B cell (primary cell): ENCODE measurements around the gene SLC25A26. TPM values are rescaled to one million over a fixed set of nuclear protein-coding genes. Genes with fewer than 3 reads are reported as not detected.
"Not testable (repeated sequence)": the region's sequence is repeated elsewhere in the genome, so short reads cannot be mapped to it uniquely, and the experiment has no call there.

Experiments used
- ATAC-seq: fragments of 200-7000 bp; cut with Tn5 transposase; one replicate; pipeline ENCODE4 v1.10.0; 2021; ENCODE audit warnings: low read depth, mild to moderate bottlenecking, moderate number of reproducible peaks, moderate library complexity
- CTCF ChIA-PET: fragments of 350-600 bp; sonication (Branson Sonifier 250); formaldehyde crosslinking; loops from one replicate; lab custom pipeline; 2021; ENCODE audit warnings: antibody characterized with exemption, inconsistent platforms; lab: Charles Lee
- POLR2A ChIA-PET: fragments of 350-600 bp; sonication (Branson Sonifier 250); formaldehyde crosslinking; loops from one replicate; lab custom pipeline; 2021; ENCODE audit warnings: antibody characterized with exemption; lab: Charles Lee
- DNase-seq: peaks from one replicate; pipeline ENCODE4 v3.0.0; 2013
- H2AFZ ChIP-seq: 2 replicates; pipeline ENCODE4 v1.6.1; 2012; ENCODE audit warnings: mild to moderate bottlenecking, low read depth, low read length; ENCODE audit not compliant: insufficient read depth, poor library complexity, severe bottlenecking
- H3K27ac ChIP-seq, 2 donors: 1 replicate in 1 of 2; 2 replicates in 1 of 2; pipeline ENCODE4 v1.5.1; 2012 to 2013; ENCODE audit warnings: low read length in 2 of 2, mild to moderate bottlenecking in 2 of 2, moderate library complexity in 1 of 2
- H3K27me3 ChIP-seq, 4 experiments: fragments of 200-600 bp in 1 of 4; sonication (generic) in 1 of 4; replicated peaks in 1 of 4; 1 replicate in 2 of 4; 2 replicates in 2 of 4; pipeline versions ENCODE4 v1.6.1 to v1.7.0; 2013 to 2016; ENCODE audit warnings: low read length in 3 of 4, mild to moderate bottlenecking in 2 of 4, mixed read lengths in 1 of 4, moderate library complexity in 1 of 4; ENCODE audit not compliant: insufficient read depth in 4 of 4, control insufficient read depth in 3 of 4; ENCODE audit errors: control extremely low read depth in 1 of 4
- H3K36me3 ChIP-seq, 2 experiments: replicated peaks in 1 of 2; 1 replicate in 1 of 2; 2 replicates in 1 of 2; pipeline versions ENCODE4 v1.6.1 to v1.7.1; 2013; ENCODE audit warnings: low read length in 1 of 2; ENCODE audit not compliant: insufficient read depth in 2 of 2, control insufficient read depth in 1 of 2; ENCODE audit errors: control extremely low read depth in 1 of 2, extremely low read depth in 1 of 2
- H3K4me1 ChIP-seq, 2 donors: fragments of 200-600 bp in 1 of 2; sonication (generic) in 1 of 2; 1 replicate in 1 of 2; 2 replicates in 1 of 2; pipeline versions ENCODE4 v1.5.1 to v1.6.1; 2013 to 2017; ENCODE audit warnings: low read length in 2 of 2; ENCODE audit not compliant: control insufficient read depth in 2 of 2, insufficient read depth in 2 of 2
- H3K4me2 ChIP-seq: replicated peaks from 2 replicates; pipeline ENCODE3; 2012; ENCODE audit warnings: mild to moderate bottlenecking, low read depth, low read length; ENCODE audit not compliant: poor library complexity, severe bottlenecking
- H3K4me3 ChIP-seq, 5 experiments: fragments of 200-600 bp in 1 of 5; sonication (generic) in 1 of 5; 1 replicate in 3 of 5; 2 replicates in 2 of 5; pipeline versions ENCODE4 v1.5.1 to v1.7.0; 2011 to 2016; ENCODE audit warnings: low read length in 4 of 5, mild to moderate bottlenecking in 4 of 5, low read depth in 2 of 5, control low read depth in 1 of 5, moderate library complexity in 1 of 5; ENCODE audit not compliant: insufficient read depth in 1 of 5; ENCODE audit errors: control extremely low read depth in 1 of 5, extremely low read depth in 1 of 5
- H3K79me2 ChIP-seq: fragments of 200-600 bp; sonication (generic); one replicate; pipeline ENCODE4 v1.6.0; 2016; ENCODE audit warnings: low read length; ENCODE audit not compliant: control insufficient read depth, insufficient read depth
- H3K9ac ChIP-seq: fragments of 200-600 bp; sonication (generic); 2 replicates; pipeline ENCODE4 v1.6.1; 2017; ENCODE audit warnings: mild to moderate bottlenecking, low read length, moderate library complexity
- H3K9me3 ChIP-seq, 3 donors: one replicate each; pipeline versions ENCODE4 v1.6.1 to v1.7.1; 2013; ENCODE audit warnings: low read length in 2 of 3; ENCODE audit not compliant: control insufficient read depth in 2 of 3, insufficient read depth in 1 of 3; ENCODE audit errors: control extremely low read depth in 1 of 3
- H4K20me1 ChIP-seq: 2 replicates; pipeline ENCODE4 v1.6.0; 2012; ENCODE audit warnings: mild to moderate bottlenecking, low read length; ENCODE audit not compliant: insufficient read depth, control insufficient read depth, poor library complexity, severe bottlenecking
- H3K27ac Mint-ChIP-seq: one replicate; pipeline ENCODE4 v1.8.0; 2021; ENCODE audit warnings: mixed read lengths
- H3K27me3 Mint-ChIP-seq: one replicate; pipeline ENCODE4 v1.8.0; 2021; ENCODE audit warnings: mixed read lengths
- H3K4me1 Mint-ChIP-seq: one replicate; pipeline ENCODE4 v1.8.0; 2021; ENCODE audit warnings: mixed read lengths
- H3K4me3 Mint-ChIP-seq: one replicate; pipeline ENCODE4 v1.8.0; 2021; ENCODE audit warnings: mixed read lengths
- H3K9me3 Mint-ChIP-seq: one replicate; pipeline ENCODE4 v1.8.0; 2022; ENCODE audit warnings: mixed read lengths; ENCODE audit not compliant: insufficient read depth
- EZH2 ChIP-seq: IDR thresholded peaks from 2 replicates; pipeline ENCODE4 v1.6.1; 2012; ENCODE audit warnings: borderline replicate concordance, low read depth, mild to moderate bottlenecking, moderate library complexity, low read length; ENCODE audit not compliant: insufficient read depth, poor library complexity, severe bottlenecking
- WGBS: methylation state at CpG from one replicate; pipeline ENCODE4 v1.1.5; 2013; ENCODE audit warnings: missing lambda C conversion rate; ENCODE audit not compliant: insufficient coverage; 5-methylcytosine and 5-hydroxymethylcytosine counted together
- intact Hi-C: fragments of 100-400 bp; cut with micrococcal nuclease; formaldehyde crosslinking; loops from one replicate; pipeline ENCODE4 v1.10.0; 2022
- polyA plus RNA-seq: library from polyadenylated mRNA; depleted of rRNA; stranded (reverse); fragments of >200 nt; gene quantifications from 2 replicates; pipeline ENCODE4 v1.2.3, GENCODE V29; 2012
- total RNA-seq, 2 donors: library from RNA; stranded (reverse); fragments of 120-200 nt in 1 of 2; gene quantifications; 1 replicate in 1 of 2; 2 replicates in 1 of 2; pipeline versions ENCODE4 v1.2.3 to v1.2.4, GENCODE V29; 2013 to 2022
- TF ChIP-seq, protein P1 (sequence below): fragments of 200-600 bp; IDR thresholded peaks from one replicate; pipeline ENCODE4 v1.8.0; 2022; ENCODE audit warnings: antibody characterized with exemption, mild to moderate bottlenecking

Gene SLC25A26
- total and polyA plus RNA-seq, 2 donors (not counting 1 experiment from before 2014, with no cell fraction given): 22.3 to 23.8 TPM

DNA sequence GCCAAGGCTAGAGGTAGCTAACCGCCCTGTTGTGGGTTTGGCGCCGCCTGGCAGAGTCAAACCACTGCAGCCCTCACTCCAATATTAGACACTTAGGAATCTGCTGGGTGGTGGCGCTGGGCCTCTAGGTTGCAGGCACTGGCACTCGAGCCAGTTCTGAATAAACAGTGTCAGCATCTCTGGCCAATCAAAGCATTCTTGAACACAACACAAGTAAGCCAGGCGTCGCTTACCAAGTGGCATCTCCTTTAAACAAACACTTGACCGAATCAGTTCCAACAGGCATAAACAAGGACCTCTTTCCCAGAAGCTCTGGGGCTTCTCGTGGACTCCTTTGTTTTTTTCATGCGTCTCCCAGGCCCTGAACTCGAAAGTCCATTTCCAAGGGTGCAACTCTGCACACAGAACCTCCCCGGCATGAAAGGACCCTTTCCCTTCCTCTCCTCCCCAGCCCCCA, 197.7 kb downstream of the SLC25A26 start:
- Histone ChIP-seq H3K9ac (no peak overlapping the region), H3K4me1 (no peaks in the 10 kb centered on the region), H3K4me2 (no peak overlapping the region), H3K4me3 (no peak overlapping the region), H3K36me3 (peaks cover 0 to 2% of the 10 kb centered on the region in 2 experiments), H3K27ac (no peak overlapping the region), H4K20me1 (no peaks in the 10 kb centered on the region), H3K79me2 (no peaks in the 10 kb centered on the region), H2AFZ (no peak overlapping the region), H3K27me3 (no peaks in the 10 kb centered on the region), H3K9me3 (peaks cover 0 to 19% (median 8%) of the 10 kb centered on the region in 3 donors)
- 97% methylated on average over 10 of the region's 12 CpGs for WGBS
- ATAC-seq: no peak
- Mint-ChIP-seq H3K27ac (no peak overlapping the region), H3K4me3 (no peak overlapping the region), H3K27me3 (no peaks in the 10 kb centered on the region), H3K4me1 (no peaks in the 10 kb centered on the region), H3K9me3 (peaks cover 11% of the 10 kb centered on the region)
- TF ChIP-seq, protein P1, sequence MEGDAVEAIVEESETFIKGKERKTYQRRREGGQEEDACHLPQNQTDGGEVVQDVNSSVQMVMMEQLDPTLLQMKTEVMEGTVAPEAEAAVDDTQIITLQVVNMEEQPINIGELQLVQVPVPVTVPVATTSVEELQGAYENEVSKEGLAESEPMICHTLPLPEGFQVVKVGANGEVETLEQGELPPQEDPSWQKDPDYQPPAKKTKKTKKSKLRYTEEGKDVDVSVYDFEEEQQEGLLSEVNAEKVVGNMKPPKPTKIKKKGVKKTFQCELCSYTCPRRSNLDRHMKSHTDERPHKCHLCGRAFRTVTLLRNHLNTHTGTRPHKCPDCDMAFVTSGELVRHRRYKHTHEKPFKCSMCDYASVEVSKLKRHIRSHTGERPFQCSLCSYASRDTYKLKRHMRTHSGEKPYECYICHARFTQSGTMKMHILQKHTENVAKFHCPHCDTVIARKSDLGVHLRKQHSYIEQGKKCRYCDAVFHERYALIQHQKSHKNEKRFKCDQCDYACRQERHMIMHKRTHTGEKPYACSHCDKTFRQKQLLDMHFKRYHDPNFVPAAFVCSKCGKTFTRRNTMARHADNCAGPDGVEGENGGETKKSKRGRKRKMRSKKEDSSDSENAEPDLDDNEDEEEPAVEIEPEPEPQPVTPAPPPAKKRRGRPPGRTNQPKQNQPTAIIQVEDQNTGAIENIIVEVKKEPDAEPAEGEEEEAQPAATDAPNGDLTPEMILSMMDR: no peak
- no peak for TF ChIP-seq EZH2
- CTCF ChIA-PET: interaction anchor here (0.9 to 1.6 kb wide), 2 partner anchors 10 to 15 kb away, joined by 3 to 4 read pairs; no protein-coding TSS in a partner anchor
- POLR2A ChIA-PET: no interaction called here
- intact Hi-C loops: no loop called here
- DNase-seq: no peak

DNA sequence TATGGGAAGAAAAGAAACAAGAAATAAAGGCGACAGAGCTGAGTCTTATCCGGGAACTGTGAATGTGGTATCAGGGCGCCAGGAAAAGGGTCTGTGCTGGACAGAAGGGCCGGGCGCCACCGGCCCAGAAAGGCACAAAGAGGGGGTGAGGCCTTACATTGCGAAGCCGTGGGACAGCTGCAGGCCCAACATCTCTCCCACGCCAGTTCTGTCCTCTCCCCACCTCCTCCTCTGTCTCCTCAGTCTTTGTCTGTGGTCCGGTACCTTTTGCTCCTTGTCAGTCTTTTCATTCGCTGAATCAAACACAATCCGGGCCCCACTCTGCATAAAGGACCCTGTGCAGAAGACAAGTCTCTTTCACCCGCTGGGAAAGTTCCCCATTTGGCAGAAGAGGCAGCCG, 198.2 kb downstream of the SLC25A26 start:
- no peak for DNase-seq
- POLR2A ChIA-PET: no interaction called here
- Histone ChIP-seq H3K79me2 (no peaks in the 10 kb centered on the region), H3K4me2 (no peak overlapping the region), H3K9ac (no peak overlapping the region), H3K4me3 (no peak overlapping the region), H3K27ac (no peak overlapping the region), H3K36me3 (peaks cover 0 to 2% of the 10 kb centered on the region in 2 experiments), H3K4me1 (no peaks in the 10 kb centered on the region), H2AFZ (no peak overlapping the region), H4K20me1 (no peaks in the 10 kb centered on the region), H3K9me3 (peaks cover 0 to 19% (median 8%) of the 10 kb centered on the region in 3 donors), H3K27me3 (no peaks in the 10 kb centered on the region)
- no peaks in the 10 kb centered on the region for H3K4me1 Mint-ChIP-seq
- ATAC-seq: no peak
- H3K27me3 Mint-ChIP-seq: no peaks in the 10 kb centered on the region
- TF ChIP-seq, protein P1: no peak
- TF ChIP-seq EZH2: no peak
- peaks cover 11% of the 10 kb centered on the region for H3K9me3 Mint-ChIP-seq
- no peak overlapping the region for H3K27ac Mint-ChIP-seq
- intact Hi-C loops: no loop called here
- WGBS: 97% methylated on average over 14 of the region's 14 CpGs
- CTCF ChIA-PET: no interaction called here
- no peak overlapping the region for H3K4me3 Mint-ChIP-seq

DNA sequence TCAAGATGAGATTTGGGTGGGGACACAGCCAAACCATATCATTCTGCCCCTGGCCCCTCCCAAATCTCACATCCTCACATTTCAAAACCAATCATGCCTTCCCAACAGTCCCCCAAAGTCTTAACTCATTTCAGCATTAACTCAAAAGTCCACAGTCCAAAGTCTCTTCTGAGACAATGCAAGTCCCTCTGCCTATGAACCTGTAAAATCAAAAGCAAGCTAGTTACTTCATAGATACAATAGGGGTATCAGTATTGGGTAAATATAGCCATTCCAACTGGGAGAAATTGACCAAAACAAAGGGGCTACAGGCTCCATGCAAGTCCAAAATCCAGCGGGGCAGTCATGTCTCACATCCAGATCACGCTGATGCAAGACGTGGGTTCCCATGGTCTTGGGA, 200.3 kb downstream of the SLC25A26 start:
- intact Hi-C loops, DNase-seq, H3K27me3 Mint-ChIP-seq, H4K20me1 ChIP-seq, H2AFZ ChIP-seq, H3K4me1 ChIP-seq, H3K4me2 ChIP-seq, POLR2A ChIA-PET, H3K27ac ChIP-seq, H3K9ac ChIP-seq, ATAC-seq, H3K4me3 ChIP-seq, H3K36me3 ChIP-seq, H3K4me1 Mint-ChIP-seq, H3K27ac Mint-ChIP-seq, H3K4me3 Mint-ChIP-seq, H3K79me2 ChIP-seq, H3K27me3 ChIP-seq: not testable (repeated sequence)
- WGBS: 100% methylated on average over 3 of the region's 3 CpGs
- H3K9me3 Mint-ChIP-seq: peaks cover 11% of the 10 kb centered on the region
- CTCF ChIA-PET: interaction anchor here (1.2 kb wide), 1 partner anchor 13 kb away, joined by 3 read pairs; no protein-coding TSS in a partner anchor
- H3K9me3 ChIP-seq: peaks cover 0 to 19% (median 8%) of the 10 kb centered on the region in 3 donors
